Kidney epithelial cell (primary cell): Measurements from ENCODE around the gene ZNF609. TPM values are rescaled to one million over a fixed set of nuclear protein-coding genes. Genes with fewer than 3 reads are reported as not detected.

Source experiments
- DNase-seq: peaks from one replicate; pipeline ENCODE4 v3.0.0-alpha.2; 2010; ENCODE audit warnings: low read depth
- H3K27me3 ChIP-seq: 2 replicates; pipeline ENCODE4 v1.6.0; 2011; ENCODE audit warnings: low read length; ENCODE audit not compliant: control insufficient read depth, insufficient read depth
- H3K36me3 ChIP-seq: 2 replicates; pipeline ENCODE4 v1.5.1; 2011; ENCODE audit warnings: low read length; ENCODE audit not compliant: control insufficient read depth, insufficient read depth
- H3K4me3 ChIP-seq: 2 replicates; pipeline ENCODE4 v1.5.1; 2011; ENCODE audit warnings: low read depth, mild to moderate bottlenecking, control low read depth, low read length
- CTCF ChIP-seq: IDR thresholded peaks from 2 replicates; pipeline ENCODE4 v1.5.1; 2011; ENCODE audit warnings: mild to moderate bottlenecking, moderate library complexity, low read length, control low read depth, inconsistent platforms; ENCODE audit not compliant: insufficient read depth, poor library complexity, severe bottlenecking
- total RNA-seq: library from RNA; depleted of rRNA; stranded (reverse); fragments of >200 nt; gene quantifications from 2 replicates; pipeline ENCODE4 v1.2.3, GENCODE V29; 2015

The ZNF609 gene
- total RNA-seq, 1 donor from 2014 or later = 18.4 TPM

- TF ChIP-seq CTCF = no peak
- no peak for DNase-seq
- Histone ChIP-seq H3K27me3 (no peaks in the 10 kb centered on the region), H3K36me3 (no peaks in the 10 kb centered on the region), H3K4me3 (no peak overlapping the region)
Observed at GRCh38 chr15:64710676-64711428, 250.5 kb downstream of the ZNF609 start.

- Histone ChIP-seq H3K27me3 (no peaks in the 10 kb centered on the region), H3K4me3 (no peak overlapping the region), H3K36me3 (no peaks in the 10 kb centered on the region)
- DNase-seq = no peak
- no peak for TF ChIP-seq CTCF
Observed at GRCh38 chr15:64712353-64712752, 252.0 kb downstream of the ZNF609 start.

- H3K36me3 ChIP-seq = no peaks in the 10 kb centered on the region
- DNase-seq = no peak
- H3K4me3 ChIP-seq = no peak overlapping the region
- no peaks in the 10 kb centered on the region for H3K27me3 ChIP-seq
- TF ChIP-seq CTCF = no peak
Observed at GRCh38 chr15:64713592-64713991, 253.2 kb downstream of the ZNF609 start.

GRCh38 chr15:64716452-64716851 lies 256.1 kb downstream of the ZNF609 start:
- Histone ChIP-seq H3K4me3 (no peak overlapping the region), H3K36me3 (no peaks in the 10 kb centered on the region), H3K27me3 (no peaks in the 10 kb centered on the region)
- TF ChIP-seq CTCF = no peak
- no peak for DNase-seq

GRCh38 chr15:64717130-64717529 lies 256.8 kb downstream of the ZNF609 start:
- TF ChIP-seq CTCF = no peak
- no peaks in the 10 kb centered on the region for H3K27me3 ChIP-seq
- H3K36me3 ChIP-seq = no peaks in the 10 kb centered on the region
- no peak overlapping the region for H3K4me3 ChIP-seq
- no peak for DNase-seq
